PFSK-1 (cell line): ENCODE data around the gene FBXO42.
A peak's percentile ranks its signal among the peaks of the same experiment; 100 is the strongest.

Experiments
- FOXP2 ChIP-seq: optimal IDR thresholded peaks from 2 replicates; pipeline ENCODE3; 2011; ENCODE audit warnings: borderline replicate concordance, control low read depth, inconsistent platforms; ENCODE audit not compliant: insufficient read depth; ENCODE audit errors: extremely low read length, extremely low read depth
- POLR2AphosphoS5 ChIP-seq: IDR thresholded peaks from 2 replicates; pipeline ENCODE4 v1.6.1; 2012; ENCODE audit warnings: low read depth, mild to moderate bottlenecking, control low read depth, low read length, moderate library complexity
- SIN3A ChIP-seq: IDR thresholded peaks from 2 replicates; pipeline ENCODE4 v1.6.1; 2012; ENCODE audit warnings: mild to moderate bottlenecking, low read length, moderate library complexity, borderline replicate concordance; ENCODE audit not compliant: insufficient read depth
- TAF1 ChIP-seq: IDR thresholded peaks from 2 replicates; pipeline ENCODE4 v1.6.1; 2012; ENCODE audit warnings: low read length, control low read depth, borderline replicate concordance; ENCODE audit not compliant: insufficient read depth
- TF ChIP-seq, protein P1 (sequence below), 2 experiments: IDR thresholded peaks; 2 replicates each; pipeline versions ENCODE4 v1.6.1 to v1.8.0; 2011 to 2012; ENCODE audit warnings: low read depth in 2 of 2, low read length in 2 of 2, control low read depth in 1 of 2, inconsistent platforms in 1 of 2, mild to moderate bottlenecking in 1 of 2, moderate library complexity in 1 of 2; ENCODE audit not compliant: insufficient read depth in 1 of 2

The FBXO42 gene

DNA sequence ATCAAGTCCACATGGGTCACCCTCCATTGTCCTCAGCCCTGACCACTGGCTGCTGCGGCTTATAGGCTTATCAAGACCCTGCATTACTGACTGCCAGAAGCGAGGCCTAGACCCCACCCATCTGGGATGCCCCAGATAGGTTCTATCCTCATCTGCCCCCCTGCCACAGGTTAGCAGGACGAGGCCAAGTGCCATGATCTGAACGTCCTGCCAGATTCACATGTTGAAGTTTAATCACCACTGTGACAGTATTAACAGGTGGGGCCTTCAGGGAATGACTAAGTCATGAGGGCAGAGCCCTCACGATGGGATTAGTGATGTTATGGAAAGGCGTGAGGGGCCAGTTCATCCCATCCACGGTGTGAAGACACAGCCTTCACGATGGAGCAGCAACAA lies 109.1 kb downstream of the FBXO42 start:
- no peak for TF ChIP-seq FOXP2
- TF ChIP-seq SIN3A, result no peak
- no peak for TF ChIP-seq TAF1
- TF ChIP-seq, protein P1, sequence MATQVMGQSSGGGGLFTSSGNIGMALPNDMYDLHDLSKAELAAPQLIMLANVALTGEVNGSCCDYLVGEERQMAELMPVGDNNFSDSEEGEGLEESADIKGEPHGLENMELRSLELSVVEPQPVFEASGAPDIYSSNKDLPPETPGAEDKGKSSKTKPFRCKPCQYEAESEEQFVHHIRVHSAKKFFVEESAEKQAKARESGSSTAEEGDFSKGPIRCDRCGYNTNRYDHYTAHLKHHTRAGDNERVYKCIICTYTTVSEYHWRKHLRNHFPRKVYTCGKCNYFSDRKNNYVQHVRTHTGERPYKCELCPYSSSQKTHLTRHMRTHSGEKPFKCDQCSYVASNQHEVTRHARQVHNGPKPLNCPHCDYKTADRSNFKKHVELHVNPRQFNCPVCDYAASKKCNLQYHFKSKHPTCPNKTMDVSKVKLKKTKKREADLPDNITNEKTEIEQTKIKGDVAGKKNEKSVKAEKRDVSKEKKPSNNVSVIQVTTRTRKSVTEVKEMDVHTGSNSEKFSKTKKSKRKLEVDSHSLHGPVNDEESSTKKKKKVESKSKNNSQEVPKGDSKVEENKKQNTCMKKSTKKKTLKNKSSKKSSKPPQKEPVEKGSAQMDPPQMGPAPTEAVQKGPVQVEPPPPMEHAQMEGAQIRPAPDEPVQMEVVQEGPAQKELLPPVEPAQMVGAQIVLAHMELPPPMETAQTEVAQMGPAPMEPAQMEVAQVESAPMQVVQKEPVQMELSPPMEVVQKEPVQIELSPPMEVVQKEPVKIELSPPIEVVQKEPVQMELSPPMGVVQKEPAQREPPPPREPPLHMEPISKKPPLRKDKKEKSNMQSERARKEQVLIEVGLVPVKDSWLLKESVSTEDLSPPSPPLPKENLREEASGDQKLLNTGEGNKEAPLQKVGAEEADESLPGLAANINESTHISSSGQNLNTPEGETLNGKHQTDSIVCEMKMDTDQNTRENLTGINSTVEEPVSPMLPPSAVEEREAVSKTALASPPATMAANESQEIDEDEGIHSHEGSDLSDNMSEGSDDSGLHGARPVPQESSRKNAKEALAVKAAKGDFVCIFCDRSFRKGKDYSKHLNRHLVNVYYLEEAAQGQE (IDR thresholded peaks at IDR 0.05; ENCODE audit: insufficient read depth in 1 of 2, low read depth in 2 of 2, low read length in 2 of 2), result no peak

DNA sequence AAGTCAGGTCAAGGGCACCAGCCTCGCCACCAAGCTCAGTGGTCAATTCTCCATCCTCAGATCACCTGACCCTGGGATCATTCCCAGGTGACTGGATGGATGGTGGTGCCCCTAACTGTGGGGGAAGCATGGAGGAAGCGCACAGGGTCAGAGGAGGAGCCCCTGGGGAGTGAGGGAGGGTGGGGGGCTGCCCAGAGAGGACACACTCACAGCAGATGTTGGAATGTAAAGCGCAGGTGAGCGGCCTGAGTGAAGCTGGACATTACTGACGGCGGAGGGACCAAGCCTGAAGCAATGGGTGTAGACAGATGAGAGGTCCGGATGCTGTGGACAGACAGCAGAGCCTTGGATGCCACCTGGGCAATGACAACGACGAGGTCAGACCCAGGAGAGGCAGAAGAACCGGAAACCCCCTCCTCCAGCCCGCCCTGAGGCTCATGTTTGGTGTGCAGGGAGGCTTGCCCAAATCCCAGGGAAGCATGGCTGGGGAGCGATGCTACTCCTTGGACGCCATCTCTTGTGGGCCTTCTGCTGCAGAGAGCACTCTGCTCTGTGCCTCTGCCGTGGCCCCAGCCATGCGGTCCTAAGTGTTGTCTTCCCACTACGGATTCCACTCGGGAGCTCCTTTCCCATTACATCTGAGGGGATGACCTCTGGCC lies 109.6 kb downstream of the FBXO42 start:
- TF ChIP-seq SIN3A, result no peak
- TF ChIP-seq, protein P1 (IDR thresholded peaks at IDR 0.05; ENCODE audit: insufficient read depth in 1 of 2, low read depth in 2 of 2, low read length in 2 of 2), result no peak
- no peak for TF ChIP-seq POLR2AphosphoS5
- no peak for TF ChIP-seq TAF1

DNA sequence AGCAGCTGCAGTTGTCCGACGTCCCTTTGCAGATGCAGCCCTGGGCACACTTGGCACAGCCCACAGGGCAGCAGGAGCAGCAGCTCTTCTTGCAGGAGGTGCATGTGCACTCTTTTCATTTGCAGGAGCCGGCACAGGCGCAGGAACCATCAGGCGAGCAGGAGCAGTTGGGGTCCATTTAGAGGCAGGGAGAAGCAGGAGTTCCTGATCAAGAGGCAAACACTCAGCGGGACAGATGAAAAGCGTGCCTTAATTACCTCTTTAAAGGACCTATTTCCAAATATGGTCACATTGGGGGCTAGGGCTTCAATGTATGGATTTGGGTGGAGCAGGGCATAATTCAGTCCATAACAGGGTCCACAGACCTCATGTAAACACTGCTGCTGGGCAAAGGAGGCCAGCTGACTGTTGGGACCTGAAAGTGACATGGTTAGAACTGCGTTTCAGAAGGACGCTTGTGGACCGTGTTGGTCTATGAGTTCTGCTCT lies 111.0 kb downstream of the FBXO42 start:
- TF ChIP-seq TAF1, result no peak
- TF ChIP-seq POLR2AphosphoS5, result no peak
- no peak for TF ChIP-seq SIN3A
- no peak for TF ChIP-seq FOXP2
- TF ChIP-seq, protein P1 (IDR thresholded peaks at IDR 0.05; ENCODE audit: insufficient read depth in 1 of 2, low read depth in 2 of 2, low read length in 2 of 2), result no peak

DNA sequence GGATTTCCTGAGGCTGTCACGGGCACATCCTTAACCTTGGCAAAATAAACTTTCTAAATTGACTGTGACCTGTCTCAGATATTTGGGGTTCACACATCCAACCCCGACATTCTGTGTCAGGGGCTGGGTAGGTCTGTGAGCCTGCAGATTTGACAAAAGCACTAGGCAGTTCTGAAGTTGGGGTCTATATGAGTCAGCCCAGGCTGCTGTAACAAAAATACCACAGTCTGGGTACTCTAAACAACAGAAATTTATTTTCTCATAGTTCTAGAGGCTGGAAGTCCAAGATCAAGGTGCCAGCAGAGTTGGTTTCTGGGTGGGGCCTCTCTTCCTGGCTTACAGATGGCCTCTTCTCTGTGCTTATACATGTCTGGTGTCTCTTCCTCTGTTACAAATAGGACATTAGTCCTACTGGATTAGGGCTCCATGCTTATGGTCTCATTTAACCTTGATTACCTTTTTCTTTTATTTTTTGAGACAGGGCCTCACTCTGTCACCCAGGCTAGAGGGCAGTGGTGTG lies 112.2 kb downstream of the FBXO42 start:
- no peak for TF ChIP-seq FOXP2
- TF ChIP-seq, protein P1 (IDR thresholded peaks at IDR 0.05; ENCODE audit: insufficient read depth in 1 of 2, low read depth in 2 of 2, low read length in 2 of 2), result no peak
- no peak for TF ChIP-seq SIN3A
- no peak for TF ChIP-seq TAF1
- TF ChIP-seq POLR2AphosphoS5, result no peak

DNA sequence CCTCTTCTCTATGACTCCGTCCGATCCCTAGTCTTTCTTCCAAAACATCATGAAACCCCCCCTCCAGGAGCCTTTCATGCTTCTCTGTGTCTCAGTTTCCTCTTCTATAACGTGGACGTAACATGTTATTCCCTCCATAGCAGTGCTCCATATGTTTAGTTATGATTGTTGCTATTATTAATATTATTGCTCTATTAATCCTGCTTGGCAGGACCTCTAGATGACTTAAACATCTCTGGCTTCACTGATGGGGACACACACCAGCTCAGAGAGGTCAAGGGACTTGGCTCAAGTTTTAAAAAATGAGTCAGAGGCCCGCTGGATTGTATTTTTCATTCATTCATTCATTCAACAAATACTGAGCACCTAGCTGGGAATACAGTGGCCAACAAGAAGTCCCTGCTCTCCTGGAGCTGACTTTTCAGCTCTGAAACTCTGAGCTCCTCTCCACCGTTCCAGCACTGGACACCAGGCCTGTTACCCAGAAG lies 114.9 kb downstream of the FBXO42 start:
- TF ChIP-seq POLR2AphosphoS5 (peak; percentile 52; the same call in 1 of the 2 replicates), FOXP2 (no peak)
